WTC11 (cell line): ENCODE results near the gene FFAR4. TPM values are rescaled to one million over a fixed set of nuclear protein-coding genes. Genes with fewer than 3 reads are reported as not detected.

ENCODE experiments used
- ATAC-seq: fragments of 200-7000 bp; cut with Tn5 transposase; 2 replicates; pipeline ENCODE4 v1.10.0; 2021; ENCODE audit warnings: mild to moderate bottlenecking, moderate library complexity
- CTCF ChIA-PET: fragments of 300-600 bp; sonication (Branson Sonifier 250); formaldehyde crosslinking; loops from one replicate; lab custom pipeline; 2021; ENCODE audit warnings: antibody characterized with exemption; lab: Charles Lee
- POLR2A ChIA-PET: fragments of 350-600 bp; sonication (Branson Sonifier 250); formaldehyde crosslinking; loops from one replicate; lab custom pipeline; 2021; ENCODE audit warnings: antibody characterized with exemption; lab: Charles Lee
- DNase-seq: peaks from one replicate; pipeline ENCODE4 v3.0.0; 2021; ENCODE audit warnings: low spot score
- H3K27ac Mint-ChIP-seq: 2 replicates; pipeline ENCODE4 v1.8.0; 2021; ENCODE audit warnings: mixed read lengths
- H3K27me3 Mint-ChIP-seq: 2 replicates; pipeline ENCODE4 v1.8.0; 2021; ENCODE audit warnings: low read depth, mild to moderate bottlenecking, moderate library complexity, mixed read lengths
- H3K36me3 Mint-ChIP-seq: 2 replicates; pipeline ENCODE4 v1.8.0; 2021; ENCODE audit warnings: mixed read lengths
- H3K4me1 Mint-ChIP-seq: 2 replicates; pipeline ENCODE4 v1.8.0; 2022; ENCODE audit warnings: mixed read lengths
- H3K4me3 Mint-ChIP-seq: 2 replicates; pipeline ENCODE4 v1.8.0; 2021; ENCODE audit warnings: mild to moderate bottlenecking, moderate library complexity, mixed read lengths
- H3K9me3 Mint-ChIP-seq: 2 replicates; pipeline ENCODE4 v1.8.0; 2021; ENCODE audit warnings: mixed read lengths
- ATF1 ChIP-seq: sonication (generic); formaldehyde crosslinking; IDR thresholded peaks from 2 replicates; pipeline ENCODE4 v1.8.1; 2023; ENCODE audit warnings: mild to moderate bottlenecking, moderate library complexity, missing genetic modification reagents
- CBFB ChIP-seq: sonication (generic); formaldehyde crosslinking; IDR thresholded peaks from 2 replicates; pipeline ENCODE4 v1.8.1; 2022; ENCODE audit warnings: mild to moderate bottlenecking, low read depth, missing genetic modification reagents
- ELF4 ChIP-seq: sonication (generic); formaldehyde crosslinking; IDR thresholded peaks from 2 replicates; pipeline ENCODE4 v1.8.1; 2022; ENCODE audit warnings: low read depth, mild to moderate bottlenecking, moderate library complexity, missing genetic modification reagents
- ESRRA ChIP-seq: sonication (generic); formaldehyde crosslinking; IDR thresholded peaks from 2 replicates; pipeline ENCODE4 v1.8.1; 2022; ENCODE audit warnings: mild to moderate bottlenecking, missing genetic modification reagents, borderline replicate concordance
- GABPB1 ChIP-seq: sonication (generic); formaldehyde crosslinking; IDR thresholded peaks from 2 replicates; pipeline ENCODE4 v1.8.1; 2023; ENCODE audit warnings: mild to moderate bottlenecking, missing genetic modification reagents
- IRF2 ChIP-seq: sonication (generic); formaldehyde crosslinking; IDR thresholded peaks from 2 replicates; pipeline ENCODE4 v1.8.0; 2022; ENCODE audit warnings: low read depth, missing genetic modification reagents, borderline replicate concordance
- KAT7 ChIP-seq: sonication (generic); formaldehyde crosslinking; IDR thresholded peaks from 2 replicates; pipeline ENCODE4 v1.8.1; 2023; ENCODE audit warnings: missing genetic modification reagents, mild to moderate bottlenecking, borderline replicate concordance
- MXD4 ChIP-seq: fragments of 250-450 bp; sonication (Bioruptor Pico); IDR thresholded peaks from 2 replicates; pipeline ENCODE4 v1.8.0; 2021; ENCODE audit warnings: mild to moderate bottlenecking, moderate library complexity, borderline replicate concordance
- NFE2L1 ChIP-seq: sonication (generic); formaldehyde crosslinking; IDR thresholded peaks from 2 replicates; pipeline ENCODE4 v1.8.1; 2023; ENCODE audit warnings: missing genetic modification reagents
- NFYB ChIP-seq: sonication (generic); formaldehyde crosslinking; conservative IDR thresholded peaks from 2 replicates; pipeline ENCODE4 v1.8.0; 2022; ENCODE audit warnings: low read depth, missing genetic modification reagents
- NR3C1 ChIP-seq: sonication (generic); formaldehyde crosslinking; conservative IDR thresholded peaks from 2 replicates; pipeline ENCODE4 v1.8.1; 2023; ENCODE audit warnings: low read depth, mild to moderate bottlenecking, missing genetic modification reagents
- OVOL2 ChIP-seq: fragments of 250-450 bp; sonication (Bioruptor Pico); IDR thresholded peaks from 2 replicates; pipeline ENCODE4 v1.9.0; 2021; ENCODE audit warnings: mild to moderate bottlenecking, borderline replicate concordance
- RELA ChIP-seq: sonication (generic); formaldehyde crosslinking; IDR thresholded peaks from 2 replicates; pipeline ENCODE4 v1.8.1; 2022; ENCODE audit warnings: missing genetic modification reagents, mild to moderate bottlenecking, borderline replicate concordance
- RORB ChIP-seq: fragments of 250-450 bp; sonication (Bioruptor Pico); IDR thresholded peaks from 2 replicates; pipeline ENCODE4 v1.9.0; 2021; ENCODE audit warnings: mild to moderate bottlenecking
- SP1 ChIP-seq: sonication (generic); formaldehyde crosslinking; conservative IDR thresholded peaks from 2 replicates; pipeline ENCODE4 v1.8.1; 2022; ENCODE audit warnings: missing genetic modification reagents
- TCF7 ChIP-seq: sonication (generic); formaldehyde crosslinking; IDR thresholded peaks from 2 replicates; pipeline ENCODE4 v1.8.0; 2022; ENCODE audit warnings: mild to moderate bottlenecking, low read depth, missing genetic modification reagents, moderate library complexity
- ZBTB21 ChIP-seq: sonication (generic); formaldehyde crosslinking; IDR thresholded peaks from 2 replicates; pipeline ENCODE4 v1.8.1; 2023; ENCODE audit warnings: mild to moderate bottlenecking, missing genetic modification reagents, borderline replicate concordance
- ZNF138 ChIP-seq: sonication (generic); formaldehyde crosslinking; conservative IDR thresholded peaks from 2 replicates; pipeline ENCODE4 v1.8.1; 2022; ENCODE audit warnings: mild to moderate bottlenecking, moderate library complexity, missing genetic modification reagents
- ZNF416 ChIP-seq: fragments of 250-450 bp; sonication (Bioruptor Pico); IDR thresholded peaks from 2 replicates; pipeline ENCODE4 v1.9.0; 2021; ENCODE audit warnings: mild to moderate bottlenecking, inconsistent platforms
- total RNA-seq: library from RNA; stranded (reverse); gene quantifications from 3 replicates; pipeline ENCODE4 v1.2.3, GENCODE V29; 2021
- TF ChIP-seq, protein P1 (sequence below): sonication (generic); formaldehyde crosslinking; conservative IDR thresholded peaks from 2 replicates; pipeline ENCODE4 v1.8.1; 2023; ENCODE audit warnings: mild to moderate bottlenecking, low read depth, missing genetic modification reagents, moderate library complexity
- TF ChIP-seq, protein P2 (sequence below): fragments of 250-450 bp; sonication (Bioruptor Pico); IDR thresholded peaks from 2 replicates; pipeline ENCODE4 v1.8.0; 2021; ENCODE audit warnings: mild to moderate bottlenecking
- TF ChIP-seq, protein P3 (sequence below): fragments of 250-450 bp; sonication (Bioruptor Pico); IDR thresholded peaks from 2 replicates; pipeline ENCODE4 v1.9.0; 2021; ENCODE audit warnings: mild to moderate bottlenecking
- TF ChIP-seq, protein P4 (sequence below): sonication (generic); formaldehyde crosslinking; IDR thresholded peaks from 2 replicates; pipeline ENCODE4 v1.8.0; 2022; ENCODE audit warnings: mild to moderate bottlenecking, missing genetic modification reagents
- TF ChIP-seq, protein P5 (sequence below): fragments of 250-450 bp; sonication (Bioruptor Pico); conservative IDR thresholded peaks from 2 replicates; pipeline ENCODE4 v1.9.0; 2021; ENCODE audit warnings: mild to moderate bottlenecking
- TF ChIP-seq, protein P6 (sequence below): sonication (generic); formaldehyde crosslinking; IDR thresholded peaks from 2 replicates; pipeline ENCODE4 v1.8.1; 2023; ENCODE audit warnings: mild to moderate bottlenecking, missing genetic modification reagents, moderate library complexity

Gene FFAR4
- total RNA-seq, 1 experiment from 2014 or later: 0.15 TPM

DNA sequence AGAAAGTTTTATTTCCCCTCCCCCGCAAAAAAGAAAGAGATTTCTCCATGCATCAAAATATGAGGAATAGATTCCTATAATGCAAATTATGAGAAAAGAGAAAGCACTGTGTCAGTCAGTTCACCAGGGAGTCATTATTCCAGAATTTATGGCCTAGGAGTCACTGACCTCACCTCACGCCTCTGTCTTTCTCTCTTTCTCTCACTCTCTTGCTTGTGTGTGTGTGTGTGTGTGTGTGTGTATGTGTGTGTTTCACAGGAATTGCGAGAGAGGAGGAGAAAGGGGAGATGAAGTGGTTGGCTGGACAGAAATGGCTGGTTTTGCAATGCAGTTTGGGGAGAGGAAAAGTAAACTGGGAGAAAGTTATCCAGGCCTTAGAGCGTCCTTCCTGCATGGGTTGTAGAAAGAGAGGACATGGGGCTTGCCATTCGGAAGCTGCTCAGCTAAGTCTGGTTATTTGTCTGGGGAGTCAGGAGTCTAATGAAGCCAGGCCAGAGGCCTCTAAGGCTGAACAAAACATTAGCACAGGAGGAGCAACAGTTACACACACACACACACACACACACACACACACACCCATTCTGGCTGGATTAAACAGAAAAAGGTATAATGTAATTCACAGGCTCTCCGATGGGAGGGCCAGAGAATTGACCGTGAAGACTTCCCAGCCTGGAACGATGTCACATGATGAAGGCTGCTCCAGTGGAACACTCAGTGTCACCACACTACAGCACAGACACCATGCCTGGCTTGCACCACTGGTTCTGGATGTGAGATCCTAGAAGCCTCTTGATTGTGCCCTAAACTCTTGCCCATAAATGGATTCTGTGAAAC, 12.8 kb upstream of the FFAR4 start:
- Mint-ChIP-seq H3K27ac (no peak overlapping the region), H3K27me3 (no peaks in the 10 kb centered on the region), H3K9me3 (no peaks in the 10 kb centered on the region), H3K36me3 (no peaks in the 10 kb centered on the region), H3K4me1 (peaks cover 11% of the 10 kb centered on the region), H3K4me3 (no peak overlapping the region)
- DNase-seq: no peak
- ATAC-seq: no peak
- TF ChIP-seq OVOL2 (CRISPR knock-in tag) (no peak), KAT7 (CRISPR knock-in tag) (no peak), ZNF416 (CRISPR knock-in tag) (no peak), ATF1 (CRISPR knock-in tag) (no peak), GABPB1 (CRISPR knock-in tag) (no peak), ZNF138 (CRISPR knock-in tag) (no peak), NR3C1 (CRISPR knock-in tag) (no peak), SP1 (CRISPR knock-in tag) (no peak), NFE2L1 (CRISPR knock-in tag) (no peak)
- TF ChIP-seq, protein P1, sequence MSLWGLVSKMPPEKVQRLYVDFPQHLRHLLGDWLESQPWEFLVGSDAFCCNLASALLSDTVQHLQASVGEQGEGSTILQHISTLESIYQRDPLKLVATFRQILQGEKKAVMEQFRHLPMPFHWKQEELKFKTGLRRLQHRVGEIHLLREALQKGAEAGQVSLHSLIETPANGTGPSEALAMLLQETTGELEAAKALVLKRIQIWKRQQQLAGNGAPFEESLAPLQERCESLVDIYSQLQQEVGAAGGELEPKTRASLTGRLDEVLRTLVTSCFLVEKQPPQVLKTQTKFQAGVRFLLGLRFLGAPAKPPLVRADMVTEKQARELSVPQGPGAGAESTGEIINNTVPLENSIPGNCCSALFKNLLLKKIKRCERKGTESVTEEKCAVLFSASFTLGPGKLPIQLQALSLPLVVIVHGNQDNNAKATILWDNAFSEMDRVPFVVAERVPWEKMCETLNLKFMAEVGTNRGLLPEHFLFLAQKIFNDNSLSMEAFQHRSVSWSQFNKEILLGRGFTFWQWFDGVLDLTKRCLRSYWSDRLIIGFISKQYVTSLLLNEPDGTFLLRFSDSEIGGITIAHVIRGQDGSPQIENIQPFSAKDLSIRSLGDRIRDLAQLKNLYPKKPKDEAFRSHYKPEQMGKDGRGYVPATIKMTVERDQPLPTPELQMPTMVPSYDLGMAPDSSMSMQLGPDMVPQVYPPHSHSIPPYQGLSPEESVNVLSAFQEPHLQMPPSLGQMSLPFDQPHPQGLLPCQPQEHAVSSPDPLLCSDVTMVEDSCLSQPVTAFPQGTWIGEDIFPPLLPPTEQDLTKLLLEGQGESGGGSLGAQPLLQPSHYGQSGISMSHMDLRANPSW (CRISPR knock-in tag): no peak
- TF ChIP-seq, protein P2, sequence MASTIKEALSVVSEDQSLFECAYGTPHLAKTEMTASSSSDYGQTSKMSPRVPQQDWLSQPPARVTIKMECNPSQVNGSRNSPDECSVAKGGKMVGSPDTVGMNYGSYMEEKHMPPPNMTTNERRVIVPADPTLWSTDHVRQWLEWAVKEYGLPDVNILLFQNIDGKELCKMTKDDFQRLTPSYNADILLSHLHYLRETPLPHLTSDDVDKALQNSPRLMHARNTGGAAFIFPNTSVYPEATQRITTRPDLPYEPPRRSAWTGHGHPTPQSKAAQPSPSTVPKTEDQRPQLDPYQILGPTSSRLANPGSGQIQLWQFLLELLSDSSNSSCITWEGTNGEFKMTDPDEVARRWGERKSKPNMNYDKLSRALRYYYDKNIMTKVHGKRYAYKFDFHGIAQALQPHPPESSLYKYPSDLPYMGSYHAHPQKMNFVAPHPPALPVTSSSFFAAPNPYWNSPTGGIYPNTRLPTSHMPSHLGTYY: no peak
- POLR2A ChIA-PET: no interaction called here
- CTCF ChIA-PET: interaction anchor here (1.2 to 5.5 kb wide), 27 partner anchors 10 to 262 kb away, joined by 3 to 71 read pairs (median 11); partner anchors contain the start of genes FFAR4, FRA10AC1 and PDE6C

DNA sequence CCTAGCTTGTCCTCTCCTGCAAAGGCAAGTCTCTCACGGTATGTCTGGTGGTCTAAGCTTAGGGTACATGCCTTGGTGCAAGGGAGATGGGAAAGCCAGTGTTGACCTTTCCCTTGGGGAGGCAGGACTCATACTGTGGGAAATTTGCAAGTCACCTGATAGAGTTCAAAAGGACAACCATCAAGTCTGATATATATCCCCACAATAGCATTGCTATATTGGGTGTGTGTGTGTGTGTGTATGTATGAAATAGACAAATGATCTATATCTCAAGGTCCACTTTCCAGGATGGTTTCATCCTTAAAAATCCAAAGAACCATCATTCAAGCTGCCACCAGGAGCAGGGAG, 12.2 kb upstream of the FFAR4 start:
- no peak overlapping the region for H3K27ac Mint-ChIP-seq
- DNase-seq (no peak), ATAC-seq (no peak)
- TF ChIP-seq, protein P3, sequence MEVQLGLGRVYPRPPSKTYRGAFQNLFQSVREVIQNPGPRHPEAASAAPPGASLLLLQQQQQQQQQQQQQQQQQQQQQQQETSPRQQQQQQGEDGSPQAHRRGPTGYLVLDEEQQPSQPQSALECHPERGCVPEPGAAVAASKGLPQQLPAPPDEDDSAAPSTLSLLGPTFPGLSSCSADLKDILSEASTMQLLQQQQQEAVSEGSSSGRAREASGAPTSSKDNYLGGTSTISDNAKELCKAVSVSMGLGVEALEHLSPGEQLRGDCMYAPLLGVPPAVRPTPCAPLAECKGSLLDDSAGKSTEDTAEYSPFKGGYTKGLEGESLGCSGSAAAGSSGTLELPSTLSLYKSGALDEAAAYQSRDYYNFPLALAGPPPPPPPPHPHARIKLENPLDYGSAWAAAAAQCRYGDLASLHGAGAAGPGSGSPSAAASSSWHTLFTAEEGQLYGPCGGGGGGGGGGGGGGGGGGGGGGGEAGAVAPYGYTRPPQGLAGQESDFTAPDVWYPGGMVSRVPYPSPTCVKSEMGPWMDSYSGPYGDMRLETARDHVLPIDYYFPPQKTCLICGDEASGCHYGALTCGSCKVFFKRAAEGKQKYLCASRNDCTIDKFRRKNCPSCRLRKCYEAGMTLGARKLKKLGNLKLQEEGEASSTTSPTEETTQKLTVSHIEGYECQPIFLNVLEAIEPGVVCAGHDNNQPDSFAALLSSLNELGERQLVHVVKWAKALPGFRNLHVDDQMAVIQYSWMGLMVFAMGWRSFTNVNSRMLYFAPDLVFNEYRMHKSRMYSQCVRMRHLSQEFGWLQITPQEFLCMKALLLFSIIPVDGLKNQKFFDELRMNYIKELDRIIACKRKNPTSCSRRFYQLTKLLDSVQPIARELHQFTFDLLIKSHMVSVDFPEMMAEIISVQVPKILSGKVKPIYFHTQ (CRISPR knock-in tag): no peak
- TF ChIP-seq, protein P4, sequence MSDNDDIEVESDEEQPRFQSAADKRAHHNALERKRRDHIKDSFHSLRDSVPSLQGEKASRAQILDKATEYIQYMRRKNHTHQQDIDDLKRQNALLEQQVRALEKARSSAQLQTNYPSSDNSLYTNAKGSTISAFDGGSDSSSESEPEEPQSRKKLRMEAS: no peak
- TF ChIP-seq CBFB (CRISPR knock-in tag) (no peak), IRF2 (CRISPR knock-in tag) (no peak), NFYB (CRISPR knock-in tag) (no peak), RELA (CRISPR knock-in tag) (no peak), ELF4 (CRISPR knock-in tag) (no peak), ESRRA (CRISPR knock-in tag) (no peak), NFE2L1 (CRISPR knock-in tag) (no peak), ZBTB21 (no peak), ATF1 (CRISPR knock-in tag) (no peak), RORB (no peak), TCF7 (CRISPR knock-in tag) (no peak), MXD4 (CRISPR knock-in tag) (no peak)
- TF ChIP-seq, protein P5, sequence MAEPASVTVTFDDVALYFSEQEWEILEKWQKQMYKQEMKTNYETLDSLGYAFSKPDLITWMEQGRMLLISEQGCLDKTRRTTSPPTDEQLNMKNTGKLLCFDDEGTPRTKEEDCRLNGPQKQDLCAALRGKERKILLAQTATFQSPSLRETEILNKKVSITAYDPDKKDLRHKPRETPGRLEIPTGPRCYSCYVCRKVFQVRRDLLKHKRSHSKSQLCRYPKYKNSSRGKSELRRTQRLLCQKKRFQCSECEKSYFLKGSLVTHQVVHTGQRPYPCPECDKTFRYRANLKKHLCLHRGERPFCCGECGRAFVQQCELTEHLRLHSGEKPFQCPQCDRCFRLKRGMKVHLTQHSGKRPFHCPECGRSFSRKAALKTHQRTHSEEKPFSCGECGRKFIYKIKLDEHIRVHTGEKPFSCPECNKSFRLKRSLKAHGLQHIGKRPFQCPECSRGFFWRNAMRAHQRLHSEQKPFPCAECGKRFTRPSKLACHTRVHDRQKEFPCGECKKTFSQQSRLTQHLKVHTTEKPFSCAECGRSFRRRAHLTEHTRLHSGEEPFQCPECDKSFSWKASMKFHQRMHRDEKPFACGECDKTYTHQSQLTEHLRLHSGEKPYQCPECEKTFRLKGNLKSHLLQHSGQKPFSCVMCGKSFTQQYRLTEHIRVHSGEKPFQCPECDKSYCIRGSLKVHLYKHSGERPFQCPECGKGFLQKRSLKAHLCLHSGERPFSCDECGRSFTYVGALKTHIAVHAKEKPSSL (CRISPR knock-in tag): no peak
- TF ChIP-seq, protein P6, sequence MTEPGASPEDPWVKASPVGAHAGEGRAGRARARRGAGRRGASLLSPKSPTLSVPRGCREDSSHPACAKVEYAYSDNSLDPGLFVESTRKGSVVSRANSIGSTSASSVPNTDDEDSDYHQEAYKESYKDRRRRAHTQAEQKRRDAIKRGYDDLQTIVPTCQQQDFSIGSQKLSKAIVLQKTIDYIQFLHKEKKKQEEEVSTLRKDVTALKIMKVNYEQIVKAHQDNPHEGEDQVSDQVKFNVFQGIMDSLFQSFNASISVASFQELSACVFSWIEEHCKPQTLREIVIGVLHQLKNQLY (CRISPR knock-in tag): no peak
- no peak overlapping the region for H3K4me3 Mint-ChIP-seq
- H3K4me1 Mint-ChIP-seq: peaks cover 11% of the 10 kb centered on the region
- no peaks in the 10 kb centered on the region for H3K9me3 Mint-ChIP-seq
- POLR2A ChIA-PET: no interaction called here
- no peaks in the 10 kb centered on the region for H3K36me3 Mint-ChIP-seq
- CTCF ChIA-PET: interaction anchor here (0.9 to 5.5 kb wide), 55 partner anchors 9 to 548 kb away, joined by 3 to 71 read pairs (median 5); partner anchors contain the start of genes FFAR4, FRA10AC1, MYOF and PDE6C
- H3K27me3 Mint-ChIP-seq: no peaks in the 10 kb centered on the region
